Subcutaneous abdominal adipose tissue (tissue), 5 donors: ENCODE results near the gene ACKR2.

Experiments used
- H3K27ac ChIP-seq: one replicate; pipeline ENCODE4 v1.7.0; 2013; ENCODE audit warnings: low read depth, mild to moderate bottlenecking, inconsistent platforms, low read length, moderate library complexity
- H3K27me3 ChIP-seq, 5 donors: one replicate each; pipeline ENCODE4 v1.7.0; 2013; ENCODE audit warnings: low read length in 5 of 5, inconsistent platforms in 1 of 5; ENCODE audit not compliant: control insufficient read depth in 5 of 5, insufficient read depth in 4 of 5
- H3K36me3 ChIP-seq, 5 donors: one replicate each; pipeline ENCODE4 v1.7.0; 2013; ENCODE audit warnings: low read length in 5 of 5; ENCODE audit not compliant: control insufficient read depth in 5 of 5, insufficient read depth in 5 of 5
- H3K4me1 ChIP-seq, 5 donors: one replicate each; pipeline ENCODE4 v1.7.0; 2013; ENCODE audit warnings: low read length in 5 of 5, mild to moderate bottlenecking in 3 of 5, moderate library complexity in 1 of 5; ENCODE audit not compliant: control insufficient read depth in 5 of 5, insufficient read depth in 5 of 5
- H3K4me3 ChIP-seq, 5 donors: one replicate each; pipeline ENCODE4 v1.7.0; 2013; ENCODE audit warnings: low read length in 5 of 5, low read depth in 1 of 5
- H3K9ac ChIP-seq, 5 donors: one replicate each; pipeline ENCODE4 v1.7.0; 2013; ENCODE audit warnings: low read length in 5 of 5, mild to moderate bottlenecking in 4 of 5, moderate library complexity in 3 of 5
- H3K9me3 ChIP-seq, 5 donors: one replicate each; pipeline ENCODE4 v1.7.0; 2013; ENCODE audit warnings: low read length in 5 of 5; ENCODE audit not compliant: control insufficient read depth in 5 of 5
- donor health status: healthy.
- donor health status: healthy.
- donor health status: healthy.
- donor health status: healthy.
- donor health status: healthy.

ACKR2 gene

DNA sequence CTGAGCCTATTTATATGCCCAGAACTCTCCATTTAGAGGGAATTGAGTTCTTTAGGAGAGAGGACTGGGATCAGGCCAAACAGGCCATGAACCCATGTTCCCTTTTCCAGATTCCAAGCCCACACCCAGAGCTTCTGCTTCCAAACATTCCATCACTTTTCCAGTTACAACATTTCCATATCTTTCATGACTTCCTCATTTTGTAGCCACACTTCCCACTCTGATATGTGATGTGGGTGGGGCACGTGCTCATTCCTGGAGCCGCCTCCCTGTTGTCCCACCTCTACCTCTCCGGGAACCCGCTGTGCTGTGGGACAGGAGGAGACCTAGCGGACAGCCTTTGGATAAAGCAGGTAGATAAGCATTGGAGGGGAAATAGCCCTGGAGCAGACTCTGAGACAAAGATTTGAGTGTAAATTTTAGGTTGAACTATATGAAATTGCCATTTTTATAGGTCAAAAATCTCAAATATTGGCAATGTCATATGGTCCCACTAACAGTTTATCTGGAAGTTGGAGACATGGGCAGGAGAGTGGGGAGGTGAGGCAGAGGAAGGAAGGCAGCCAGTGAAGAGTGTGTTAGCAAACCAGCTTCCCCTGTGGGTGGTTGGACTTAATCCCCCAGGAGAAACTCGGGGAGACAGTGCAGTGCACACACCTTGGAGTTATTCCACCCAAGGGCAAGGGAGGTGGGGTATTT, 34.6 kb downstream of the ACKR2 start:
- Histone ChIP-seq H3K27me3 (no peaks in the 10 kb centered on the region), H3K36me3 (no peaks in the 10 kb centered on the region), H3K9ac (no peak overlapping the region), H3K27ac (peak overlapping the region; percentile 65), H3K4me3 (no peak overlapping the region), H3K4me1 (peaks cover 3 to 34% (median 24%) of the 10 kb centered on the region in 5 donors), H3K9me3 (no peaks in the 10 kb centered on the region)

DNA sequence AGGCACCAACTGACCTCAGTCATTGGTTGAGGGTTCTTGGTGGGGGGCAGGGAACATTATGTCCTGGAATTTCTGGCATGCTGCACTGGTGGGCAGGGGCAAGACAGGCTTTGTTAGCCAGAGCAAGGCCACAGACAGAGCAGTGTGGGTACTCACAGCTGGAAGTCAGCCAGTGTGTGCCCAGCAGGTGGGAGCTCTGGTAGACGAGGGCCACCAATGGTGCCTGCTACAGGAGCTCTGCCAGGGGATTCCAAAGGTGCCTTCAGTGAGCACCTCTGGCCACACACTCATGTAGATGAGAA, 35.1 kb downstream of the ACKR2 start:
- no peak overlapping the region for H3K9ac ChIP-seq
- no peaks in the 10 kb centered on the region for H3K36me3 ChIP-seq
- H3K4me1 ChIP-seq, result peaks cover 3 to 34% (median 24%) of the 10 kb centered on the region in 5 donors
- H3K27me3 ChIP-seq, result no peaks in the 10 kb centered on the region
- H3K27ac ChIP-seq, result peak overlapping the region; percentile 65
- H3K9me3 ChIP-seq, result no peaks in the 10 kb centered on the region
- no peak overlapping the region for H3K4me3 ChIP-seq

DNA sequence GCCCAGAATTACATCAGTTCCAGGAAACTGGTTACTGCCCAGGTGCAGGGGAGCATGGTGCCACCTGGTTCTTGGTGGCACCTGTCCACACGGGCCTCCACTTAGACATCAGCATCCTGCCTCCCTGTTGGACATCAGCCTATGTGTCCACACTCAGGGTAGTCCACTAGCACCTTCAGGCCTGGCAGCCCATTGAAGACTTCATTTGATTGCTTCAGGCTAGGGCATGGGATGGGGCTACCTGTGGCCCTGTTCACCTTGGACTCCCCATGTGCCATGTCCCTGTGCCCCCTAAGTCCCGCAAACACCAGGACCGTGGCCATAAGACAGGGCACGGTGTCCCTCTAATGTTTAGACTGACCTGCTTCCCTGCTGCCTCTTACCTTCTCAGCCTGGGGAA, 35.6 kb downstream of the ACKR2 start:
- peak overlapping the region; percentile 23 for H3K27ac ChIP-seq
- no peaks in the 10 kb centered on the region for H3K9me3 ChIP-seq
- H3K4me1 ChIP-seq, result peaks cover 3 to 33% (median 24%) of the 10 kb centered on the region in 5 donors
- H3K36me3 ChIP-seq, result no peaks in the 10 kb centered on the region
- H3K27me3 ChIP-seq, result no peaks in the 10 kb centered on the region
- H3K4me3 ChIP-seq, result no peak overlapping the region
- no peak overlapping the region for H3K9ac ChIP-seq

DNA sequence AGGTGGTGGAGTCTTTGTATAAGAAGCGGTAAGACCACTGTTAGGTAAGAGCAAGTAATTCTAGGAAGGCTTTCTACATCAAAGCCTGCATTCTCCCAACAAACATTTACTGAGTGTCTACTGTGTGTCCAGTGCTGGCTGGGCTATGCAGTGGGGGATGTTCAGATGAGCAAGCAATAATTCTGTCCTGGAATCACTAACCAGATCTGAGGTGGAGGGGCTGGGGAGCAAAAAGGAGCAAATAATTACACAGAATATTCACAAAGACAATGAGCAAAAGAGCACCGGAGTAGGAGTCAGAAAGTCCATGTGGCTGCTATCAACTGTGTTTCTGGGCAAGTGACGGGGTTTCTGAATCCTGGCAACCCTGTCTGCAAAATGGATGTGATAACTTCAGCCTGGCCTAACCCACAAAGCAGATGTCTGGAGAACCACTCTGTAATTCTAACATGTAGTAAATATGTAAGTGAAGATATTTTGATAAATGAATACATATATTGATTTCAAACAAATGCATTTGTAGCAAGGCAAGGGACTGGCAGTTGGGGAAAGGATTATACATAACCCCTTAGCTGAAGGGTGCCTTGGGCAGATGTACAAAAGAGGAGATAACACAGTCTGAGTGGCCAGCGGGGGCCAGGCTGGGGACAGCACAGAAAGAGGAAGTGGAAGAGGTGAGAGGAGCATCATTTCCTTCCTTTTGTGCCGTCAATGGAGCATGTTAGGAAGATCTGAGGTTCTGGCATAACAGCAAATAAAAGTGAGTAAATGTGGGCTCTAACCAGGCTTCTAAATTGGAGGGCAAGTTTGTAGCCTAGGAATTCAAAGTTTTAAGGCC, 37.7 kb downstream of the ACKR2 start:
- Histone ChIP-seq H3K36me3 (no peaks in the 10 kb centered on the region), H3K4me1 (peaks cover 3 to 37% (median 30%) of the 10 kb centered on the region in 5 donors), H3K9ac (peak overlapping the region in 2 of 5 donors; percentile 1 to 38), H3K4me3 (no peak overlapping the region), H3K27me3 (no peaks in the 10 kb centered on the region), H3K27ac (peak overlapping the region; percentile 50), H3K9me3 (no peaks in the 10 kb centered on the region)

DNA sequence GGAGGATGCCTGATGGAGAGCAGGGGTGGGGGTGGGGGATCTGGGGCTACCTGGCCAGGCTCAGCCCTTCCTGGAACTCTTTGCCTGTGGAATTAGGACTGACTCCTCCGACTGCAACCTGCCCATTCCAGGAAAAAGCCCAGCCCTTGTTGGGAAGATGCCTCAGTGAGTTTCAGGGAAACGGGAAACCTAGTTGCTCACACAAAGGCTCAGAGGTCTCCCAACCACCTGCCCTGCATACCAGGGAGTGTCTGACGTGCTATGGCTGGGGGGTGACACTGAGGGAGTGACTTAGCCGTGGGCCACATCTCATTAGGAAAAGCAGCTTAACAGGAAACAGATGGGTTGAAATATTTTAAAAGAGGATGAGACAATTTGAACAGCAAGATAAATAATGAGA, 38.5 kb downstream of the ACKR2 start:
- Histone ChIP-seq H3K27me3 (no peaks in the 10 kb centered on the region), H3K36me3 (no peaks in the 10 kb centered on the region), H3K9ac (no peak overlapping the region), H3K4me1 (peaks cover 10 to 45% (median 38%) of the 10 kb centered on the region in 5 donors), H3K9me3 (no peaks in the 10 kb centered on the region), H3K27ac (peak overlapping the region; percentile 50), H3K4me3 (no peak overlapping the region)

DNA sequence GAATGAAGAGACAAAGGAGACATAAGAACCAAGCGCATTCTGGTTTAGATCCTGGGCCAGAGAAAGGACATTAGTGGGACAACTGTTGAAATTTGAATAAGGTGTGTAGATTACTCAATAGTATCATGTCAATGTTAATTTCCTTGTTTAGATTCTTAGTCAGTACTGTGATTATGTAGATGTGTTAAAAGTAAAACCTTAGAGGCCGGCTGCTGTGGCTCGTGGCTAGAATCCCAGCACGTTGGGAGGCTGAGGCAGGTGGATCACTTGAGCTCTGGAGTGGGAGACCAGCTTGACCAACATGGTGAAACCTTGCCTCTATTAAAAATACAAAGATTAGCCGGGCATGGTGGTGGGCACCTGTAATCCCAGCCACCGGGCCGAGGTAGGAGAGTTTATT, 39.8 kb downstream of the ACKR2 start:
- H3K4me3 ChIP-seq, result no peak overlapping the region
- no peak overlapping the region for H3K27ac ChIP-seq
- H3K4me1 ChIP-seq, result peaks cover 10 to 45% (median 36%) of the 10 kb centered on the region in 5 donors
- H3K9me3 ChIP-seq, result no peaks in the 10 kb centered on the region
- H3K27me3 ChIP-seq, result no peaks in the 10 kb centered on the region
- H3K9ac ChIP-seq, result no peak overlapping the region
- no peaks in the 10 kb centered on the region for H3K36me3 ChIP-seq

DNA sequence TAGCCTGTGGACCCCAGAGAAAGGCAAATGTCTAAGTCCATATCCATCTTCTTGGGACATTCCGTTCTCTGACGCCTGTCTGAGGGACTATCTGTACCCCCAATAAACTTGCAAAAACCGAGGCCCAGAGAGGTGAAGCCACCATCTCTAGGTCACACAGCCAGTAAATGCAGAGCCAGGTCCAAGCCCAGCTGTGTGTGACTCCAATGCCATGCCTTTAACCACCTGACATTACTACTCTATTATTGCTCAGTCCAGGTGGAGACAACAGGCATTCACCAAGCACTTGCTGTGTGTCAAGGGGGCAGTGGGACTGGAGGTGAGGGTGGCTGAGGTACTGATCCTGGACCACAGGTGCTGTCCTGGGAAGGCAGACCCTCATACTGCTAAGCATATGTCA, 41.0 kb downstream of the ACKR2 start:
- Histone ChIP-seq H3K9me3 (no peaks in the 10 kb centered on the region), H3K36me3 (no peaks in the 10 kb centered on the region), H3K27me3 (no peaks in the 10 kb centered on the region), H3K4me3 (no peak overlapping the region), H3K9ac (no peak overlapping the region), H3K27ac (no peak overlapping the region), H3K4me1 (peaks cover 10 to 40% (median 36%) of the 10 kb centered on the region in 5 donors)

DNA sequence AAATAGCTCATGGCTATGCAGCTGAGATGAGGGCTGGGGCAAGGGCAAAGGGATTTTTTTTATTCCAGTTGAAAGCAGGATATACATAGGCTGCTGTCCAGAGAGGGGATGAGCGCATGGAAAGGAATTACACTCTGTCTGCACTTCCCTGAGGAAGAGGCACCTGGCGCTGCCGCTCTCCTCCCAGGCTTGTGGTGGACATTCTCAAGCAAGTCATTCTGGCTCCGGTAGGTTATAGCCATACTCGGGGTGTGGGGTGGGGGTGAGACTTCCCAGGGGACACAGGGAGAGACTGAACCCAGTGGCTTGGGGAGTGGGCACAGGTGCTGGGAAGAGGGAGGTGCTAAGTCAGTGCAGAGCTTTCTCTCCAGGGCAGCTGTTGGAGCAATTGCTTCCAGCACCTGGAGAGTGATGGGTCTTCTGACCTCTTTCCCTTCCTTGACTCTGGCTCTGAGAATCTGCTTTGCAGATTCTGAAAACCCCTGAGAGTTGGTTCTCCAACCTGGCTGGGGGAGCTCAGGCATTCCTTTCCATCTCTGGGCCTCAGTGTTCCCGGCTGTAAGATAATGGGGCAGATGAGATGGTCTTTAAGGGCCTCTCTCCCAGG, 42.1 kb downstream of the ACKR2 start:
- Histone ChIP-seq H3K36me3 (no peaks in the 10 kb centered on the region), H3K9me3 (no peaks in the 10 kb centered on the region), H3K9ac (no peak overlapping the region), H3K27me3 (no peaks in the 10 kb centered on the region), H3K27ac (no peak overlapping the region), H3K4me3 (no peak overlapping the region), H3K4me1 (peaks cover 8 to 35% (median 30%) of the 10 kb centered on the region in 5 donors)

DNA sequence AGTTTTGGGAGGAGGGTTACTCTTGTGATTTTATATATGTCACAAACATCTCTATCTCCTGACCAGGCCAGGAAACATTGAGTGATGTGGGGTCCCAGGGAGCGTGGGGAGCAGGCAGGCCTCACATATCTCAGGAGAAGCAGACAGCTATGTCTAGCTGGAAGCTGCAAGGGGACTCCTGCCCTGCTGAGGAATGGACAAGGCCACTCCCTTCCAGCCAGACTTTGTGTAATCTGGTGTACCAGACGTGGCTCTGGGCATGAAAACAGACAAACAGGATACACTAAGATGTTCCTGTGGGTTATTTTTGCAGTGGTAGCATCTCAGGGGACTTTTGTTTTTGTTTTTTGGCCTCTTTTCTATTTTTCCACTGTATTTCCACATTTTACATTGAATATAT, 43.2 kb downstream of the ACKR2 start:
- Histone ChIP-seq H3K9ac (peak overlapping the region in 3 of 5 donors; percentile 21 to 62 (median 34)), H3K4me3 (no peak overlapping the region), H3K36me3 (no peaks in the 10 kb centered on the region), H3K27ac (peak overlapping the region; percentile 3), H3K4me1 (peaks cover 6 to 24% (median 20%) of the 10 kb centered on the region in 5 donors), H3K9me3 (no peaks in the 10 kb centered on the region), H3K27me3 (no peaks in the 10 kb centered on the region)

DNA sequence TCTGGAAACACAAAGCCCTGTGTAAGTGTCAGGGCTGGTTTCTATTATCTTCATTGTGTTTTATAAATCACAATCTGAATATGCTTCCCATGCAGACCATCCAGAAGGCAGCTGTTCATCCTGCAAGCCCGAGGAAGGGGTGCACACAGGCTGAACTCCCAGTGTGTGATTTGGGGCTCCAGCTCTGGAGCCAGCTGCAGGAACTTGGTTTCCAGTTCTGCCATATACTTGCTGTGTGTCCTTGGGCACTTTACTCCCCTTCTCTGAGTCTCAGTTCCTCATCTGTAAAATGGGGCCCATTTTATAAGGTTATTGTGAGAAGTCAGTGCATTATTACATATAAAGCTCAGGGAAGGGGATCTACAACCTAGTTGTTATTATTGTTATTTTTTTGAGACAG, 43.8 kb downstream of the ACKR2 start:
- Histone ChIP-seq H3K9ac (peak overlapping the region in 1 of 5 donors; percentile 34), H3K27ac (no peak overlapping the region), H3K4me1 (peaks cover 6 to 21% (median 15%) of the 10 kb centered on the region in 5 donors), H3K4me3 (no peak overlapping the region), H3K9me3 (no peaks in the 10 kb centered on the region), H3K27me3 (no peaks in the 10 kb centered on the region), H3K36me3 (no peaks in the 10 kb centered on the region)
